Non-pigmented ciliary epithelial cell (primary cell): ENCODE results near the gene C16orf92.
A peak's percentile ranks its signal among the peaks of the same experiment; 100 is the strongest.

Experiments
- DNase-seq: peaks from one replicate; pipeline ENCODE4 v3.0.0-alpha.2; 2010; ENCODE audit warnings: low read depth

The C16orf92 gene

DNA sequence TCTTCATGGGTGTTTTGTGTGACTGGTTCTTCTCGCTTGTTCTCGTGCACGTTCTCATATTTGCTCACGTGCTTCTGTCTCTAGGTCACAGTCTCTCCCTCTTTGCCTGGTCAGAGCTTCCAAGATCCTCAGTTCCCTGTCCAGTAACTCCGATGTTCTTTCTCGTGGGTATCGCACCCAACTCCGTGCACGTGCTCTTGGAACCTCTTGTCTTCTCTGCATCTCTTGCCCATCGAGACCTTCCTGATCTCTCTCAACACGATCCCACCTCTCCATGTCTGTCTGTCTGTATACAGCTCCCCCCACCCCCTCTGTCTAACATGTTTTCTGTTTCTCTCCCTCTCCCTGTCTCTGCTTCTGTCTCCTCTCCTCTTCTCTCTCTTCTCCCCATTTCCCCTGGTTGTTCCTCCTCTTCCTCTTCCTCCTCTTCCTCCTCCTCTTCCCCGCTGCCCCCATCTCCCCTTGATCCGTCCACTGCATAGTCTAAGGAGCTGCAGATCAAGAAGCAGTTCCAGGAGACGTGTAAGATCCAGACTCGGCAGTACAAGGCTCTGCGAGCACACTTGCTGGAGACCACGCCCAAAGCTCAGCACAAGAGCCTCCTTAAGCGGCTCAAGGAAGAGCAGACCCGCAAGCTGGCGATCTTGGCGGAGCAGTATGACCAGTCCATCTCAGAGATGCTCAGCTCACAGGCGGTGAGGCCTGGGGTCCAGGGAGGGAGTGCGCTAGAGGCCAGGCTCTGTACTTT lies 33.7 kb upstream of the C16orf92 start:
- no peak for DNase-seq

GRCh38 chr16:29990034-29990433 lies 33.0 kb upstream of the C16orf92 start:
- DNase-seq: no peak

DNA sequence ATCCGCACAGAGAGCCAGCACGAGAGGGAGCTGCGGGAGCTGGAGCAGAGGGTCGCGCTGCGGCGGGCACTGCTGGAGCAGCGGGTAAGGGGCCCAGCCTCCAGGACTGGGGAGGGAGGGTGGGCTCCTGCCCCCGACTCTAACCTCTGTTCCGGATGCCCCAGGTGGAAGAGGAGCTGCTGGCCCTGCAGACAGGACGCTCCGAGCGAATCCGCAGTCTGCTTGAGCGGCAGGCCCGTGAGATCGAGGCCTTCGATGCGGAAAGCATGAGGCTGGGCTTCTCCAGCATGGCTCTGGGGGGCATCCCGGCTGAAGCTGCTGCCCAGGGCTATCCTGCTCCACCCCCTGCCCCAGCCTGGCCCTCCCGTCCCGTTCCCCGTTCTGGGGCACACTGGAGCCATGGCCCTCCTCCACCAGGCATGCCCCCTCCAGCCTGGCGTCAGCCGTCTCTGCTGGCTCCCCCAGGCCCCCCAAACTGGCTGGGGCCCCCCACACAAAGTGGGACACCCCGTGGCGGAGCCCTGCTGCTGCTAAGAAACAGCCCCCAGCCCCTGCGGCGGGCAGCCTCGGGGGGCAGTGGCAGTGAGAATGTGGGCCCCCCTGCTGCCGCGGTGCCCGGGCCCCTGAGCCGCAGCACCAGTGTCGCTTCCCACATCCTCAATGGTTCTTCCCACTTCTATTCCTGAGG lies 32.0 kb upstream of the C16orf92 start:
- DNase-seq: no peak

- no peak for DNase-seq
Measured at GRCh38 chr16:29991571-29991904, 31.5 kb upstream of the C16orf92 start.

DNA sequence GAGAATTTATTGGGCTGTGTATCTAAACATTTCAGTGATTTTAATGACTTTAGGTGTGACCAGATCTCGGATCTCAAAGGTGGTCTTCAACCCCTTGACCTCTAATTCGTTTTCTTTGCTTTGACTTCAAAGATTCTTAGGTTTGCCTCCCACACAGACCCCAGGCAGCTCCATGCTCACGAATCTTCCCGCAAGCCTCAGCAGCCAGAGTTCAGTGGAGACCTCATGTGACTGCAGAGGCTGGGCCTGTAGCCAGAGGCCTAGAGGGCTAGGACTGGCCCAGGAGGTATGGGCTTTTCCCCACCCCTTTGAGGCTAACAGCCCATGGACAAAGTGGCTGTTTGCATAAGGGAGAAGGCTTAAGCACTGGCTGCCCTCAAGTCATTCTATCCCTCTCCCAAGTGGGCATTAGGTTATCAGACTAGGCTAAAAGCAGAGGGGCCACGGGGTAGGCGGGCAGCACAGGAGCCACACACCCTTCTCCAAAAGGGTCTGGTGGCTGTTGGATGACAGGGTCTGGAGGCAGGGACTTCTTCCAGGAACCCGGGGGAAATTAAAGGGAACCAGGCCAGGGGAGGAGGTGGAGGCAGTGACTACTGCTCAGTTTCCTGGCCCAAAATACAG lies 30.5 kb upstream of the C16orf92 start:
- no peak for DNase-seq

DNA sequence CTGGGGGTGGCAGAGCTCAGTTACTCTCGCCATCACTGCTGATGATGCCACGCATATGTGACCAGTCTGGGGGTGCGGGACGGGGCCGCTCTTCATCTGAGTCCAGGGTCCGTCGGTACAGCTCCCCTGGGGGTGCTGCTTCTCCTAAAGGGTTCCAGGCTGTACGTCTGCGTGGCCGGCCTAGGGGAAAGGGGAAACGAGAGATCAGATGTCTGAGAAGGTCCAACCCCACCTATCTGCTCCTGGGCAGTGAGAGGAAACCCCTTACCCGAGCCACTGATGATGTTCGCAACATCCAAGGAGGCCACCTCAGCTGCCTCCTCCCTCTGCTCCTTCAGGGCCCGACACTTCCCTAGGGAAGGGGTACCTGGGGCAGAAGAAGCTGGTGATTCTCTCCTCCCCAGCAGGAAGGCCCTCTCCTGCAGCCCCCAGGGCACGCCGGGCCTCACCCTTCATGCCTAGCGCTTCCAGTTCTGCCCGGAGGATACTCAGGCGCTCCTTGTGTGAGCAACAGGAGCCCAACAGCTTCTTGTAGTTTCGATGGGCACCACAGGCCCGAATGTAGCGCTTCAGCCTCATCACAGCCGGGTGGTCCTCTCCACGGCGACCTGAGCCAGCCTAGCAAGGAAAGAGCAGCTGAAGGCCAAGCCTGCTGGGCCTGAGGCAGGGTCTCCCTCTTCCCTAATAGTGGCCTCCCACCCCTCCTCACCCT lies 29.7 kb upstream of the C16orf92 start:
- DNase-seq: no peak

DNA sequence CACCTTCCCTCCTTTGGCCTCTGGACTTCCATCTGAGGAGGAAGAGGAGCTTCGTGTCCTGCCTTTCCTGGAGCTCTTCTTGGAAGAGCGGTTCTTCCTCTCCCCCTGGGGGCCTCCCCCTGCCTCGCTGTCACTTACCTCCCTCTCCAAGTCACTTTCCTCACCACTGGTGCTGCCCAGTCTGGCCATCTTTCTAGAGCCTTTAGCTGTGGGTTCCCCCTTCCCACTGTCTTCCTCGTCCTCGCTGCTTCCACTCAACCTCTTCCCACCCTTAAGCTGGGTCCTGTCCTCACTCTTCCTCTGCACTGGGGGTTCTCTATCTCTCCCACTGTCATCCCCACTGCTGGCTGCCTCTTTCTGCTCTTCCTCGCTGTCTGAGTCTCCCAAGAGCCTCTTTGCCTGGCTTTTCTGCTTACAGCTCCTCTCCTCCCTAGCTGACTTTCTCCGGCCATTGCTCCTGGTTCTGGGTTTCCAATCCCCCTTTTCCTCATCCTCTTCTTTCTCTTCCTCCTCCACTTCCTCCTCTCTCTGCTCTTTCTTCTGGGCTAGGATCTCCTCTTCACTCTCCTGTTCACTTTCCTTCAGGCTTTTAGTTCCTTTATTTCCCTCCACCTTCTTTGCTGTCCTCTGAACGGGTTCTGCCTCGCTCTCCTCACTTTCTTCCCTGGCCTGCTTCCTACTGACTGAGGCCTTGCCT lies 28.9 kb upstream of the C16orf92 start:
- DNase-seq: no peak

DNA sequence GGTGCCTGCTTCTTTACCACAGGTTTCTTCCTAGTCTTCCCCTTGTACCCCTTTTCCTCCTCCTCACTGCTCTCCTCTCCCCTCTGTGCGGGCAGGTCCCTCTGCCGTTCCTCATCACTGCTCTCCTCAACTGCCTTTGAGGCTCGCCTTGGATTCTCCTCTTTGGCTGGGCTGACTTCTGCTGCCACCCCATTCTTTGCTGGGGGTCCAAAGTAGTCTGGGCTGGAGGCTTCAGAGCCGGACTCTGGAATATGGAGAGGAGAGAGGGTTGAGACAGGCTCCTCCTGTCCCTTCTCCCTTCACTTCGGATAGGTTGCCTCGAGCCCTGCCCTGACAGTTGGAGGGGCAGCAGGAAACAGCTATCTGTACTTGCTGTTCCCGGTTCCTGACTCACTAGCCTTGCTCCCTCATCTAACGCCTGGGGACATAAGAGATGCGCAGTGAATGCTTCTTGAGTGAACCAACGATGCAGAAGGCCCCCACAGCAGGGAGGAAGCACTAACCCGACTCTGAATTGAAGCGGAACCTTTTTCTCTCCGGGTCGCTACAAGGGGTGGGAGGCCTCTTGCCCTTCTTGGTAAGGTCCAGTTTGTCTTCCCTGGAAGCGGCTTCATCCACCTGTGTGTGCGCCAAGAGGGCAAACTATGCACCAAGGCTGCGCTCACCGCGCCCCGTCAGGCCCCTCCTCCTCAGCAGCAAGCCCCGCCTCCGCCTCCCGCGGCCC lies 28.2 kb upstream of the C16orf92 start:
- DNase-seq: no peak

DNA sequence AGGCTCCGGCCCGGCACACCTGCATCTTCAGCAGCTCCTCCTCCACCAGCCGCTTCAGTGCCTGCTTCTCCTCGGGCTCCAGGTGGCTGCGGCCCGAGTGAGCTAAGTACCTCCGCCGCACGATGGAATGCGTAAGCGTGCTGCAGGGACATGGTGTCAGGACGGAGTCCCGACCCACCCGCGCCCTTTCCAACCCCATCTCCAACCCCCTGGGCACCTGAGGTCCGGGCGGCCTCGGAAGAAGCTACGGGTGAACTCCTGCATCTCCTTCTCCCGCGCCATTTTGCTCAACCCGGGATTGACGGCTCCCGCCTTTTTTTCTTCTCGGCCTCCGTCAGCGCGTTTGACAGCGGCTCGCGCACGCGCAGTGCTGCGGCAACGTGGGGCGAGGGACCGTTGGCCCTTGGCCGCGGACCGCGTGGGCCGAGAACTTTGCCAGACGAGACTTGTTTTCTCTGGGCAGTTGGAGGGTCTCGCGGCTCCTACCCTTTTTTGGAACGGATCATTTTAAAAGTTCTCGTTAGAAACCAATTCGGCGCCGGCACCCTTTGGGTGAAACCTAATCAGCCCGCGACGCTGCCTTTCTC lies 27.6 kb upstream of the C16orf92 start, which contains the start of gene HIRIP3:
HIRIP3 (minus strand) TSS at position 294 of the 587 bp plus-strand sequence; CDS start at position 282, 12 bp downstream.
- no peak for DNase-seq

- DNase-seq: peak; percentile 61
Measured at GRCh38 chr16:29995911-29996765, 26.9 kb upstream of the C16orf92 start, which contains the start of gene INO80E. INO80E (plus strand) TSS chr16:29996241; CDS start chr16:29996311, 70 bp downstream.

- no peak for DNase-seq
Measured at GRCh38 chr16:29996766-29997250, 26.2 kb upstream of the C16orf92 start.

DNA sequence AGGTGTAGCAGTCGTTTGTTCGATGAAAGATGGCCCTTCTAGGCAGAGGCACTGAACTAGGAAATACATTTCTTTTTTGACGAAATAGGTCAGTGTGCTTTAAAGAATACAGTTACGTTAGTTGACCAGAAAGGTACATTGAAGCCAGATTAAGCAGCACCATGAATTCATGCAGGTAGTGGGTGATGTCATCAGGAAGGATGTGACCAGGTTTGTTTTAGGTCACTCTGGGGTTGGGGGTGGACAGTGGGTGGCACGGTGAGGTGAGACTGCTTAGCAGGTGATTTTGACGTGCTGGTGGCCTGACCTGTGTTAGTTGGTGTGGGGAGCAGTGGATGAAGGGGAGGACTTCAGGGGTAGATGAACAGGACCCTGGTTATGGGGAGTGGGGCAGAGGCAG lies 23.4 kb upstream of the C16orf92 start:
- no peak for DNase-seq

DNA sequence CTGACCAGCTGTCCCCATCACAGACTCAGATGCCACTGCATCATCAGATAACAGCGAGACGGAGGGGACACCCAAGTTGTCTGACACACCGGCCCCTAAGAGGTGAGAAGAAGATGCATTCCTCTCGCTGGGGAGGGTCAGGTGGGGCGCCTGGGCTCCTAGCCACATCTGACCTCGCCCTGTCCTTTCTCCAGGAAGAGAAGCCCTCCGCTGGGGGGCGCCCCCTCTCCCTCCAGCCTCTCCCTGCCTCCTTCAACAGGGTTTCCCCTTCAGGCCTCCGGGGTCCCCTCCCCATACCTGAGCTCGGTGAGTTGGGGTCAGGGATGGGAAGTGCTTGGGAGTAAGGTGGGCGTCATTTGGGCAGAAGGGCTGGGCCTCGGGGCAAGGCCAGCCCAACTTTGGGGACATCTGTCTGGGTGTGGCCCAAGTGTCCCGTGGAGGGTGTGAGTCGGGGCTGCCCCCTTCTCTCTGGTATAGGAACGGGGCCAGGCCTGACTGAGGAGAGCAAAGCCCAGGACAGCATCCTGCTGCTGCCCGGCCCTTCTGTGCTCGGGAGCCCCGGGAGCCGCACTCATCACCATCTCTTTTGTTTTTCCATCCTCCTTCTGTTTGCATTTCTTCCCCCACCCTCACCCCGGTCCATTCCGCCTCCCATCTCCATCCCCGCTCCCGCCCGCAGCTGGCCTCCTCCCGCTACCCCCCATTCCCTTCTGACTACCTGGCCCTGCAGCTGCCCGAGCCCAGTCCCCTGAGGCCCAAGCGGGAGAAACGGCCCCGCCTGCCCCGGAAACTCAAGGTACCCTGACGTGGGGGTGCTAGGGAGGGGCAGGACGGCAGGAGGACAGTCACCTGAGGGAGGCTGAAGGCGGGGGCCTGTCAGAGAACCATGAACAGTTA lies 22.0 kb upstream of the C16orf92 start:
- DNase-seq: no peak

- DNase-seq: no peak
Measured at GRCh38 chr16:30002614-30003346, 20.2 kb upstream of the C16orf92 start.

- no peak for DNase-seq
Measured at GRCh38 chr16:30003670-30004423, 19.2 kb upstream of the C16orf92 start.

GRCh38 chr16:30004424-30004776 lies 18.6 kb upstream of the C16orf92 start:
- no peak for DNase-seq

GRCh38 chr16:30004811-30005242 lies 18.2 kb upstream of the C16orf92 start:
- no peak for DNase-seq
